ENCODE measurements around the gene NATD1.
A peak's percentile ranks its signal among the peaks of the same experiment; 100 is the strongest.
"Not testable (repeated sequence)": the region's sequence is repeated elsewhere in the genome, so short reads cannot be mapped to it uniquely, and the experiment has no call there.

Gene NATD1

DNA sequence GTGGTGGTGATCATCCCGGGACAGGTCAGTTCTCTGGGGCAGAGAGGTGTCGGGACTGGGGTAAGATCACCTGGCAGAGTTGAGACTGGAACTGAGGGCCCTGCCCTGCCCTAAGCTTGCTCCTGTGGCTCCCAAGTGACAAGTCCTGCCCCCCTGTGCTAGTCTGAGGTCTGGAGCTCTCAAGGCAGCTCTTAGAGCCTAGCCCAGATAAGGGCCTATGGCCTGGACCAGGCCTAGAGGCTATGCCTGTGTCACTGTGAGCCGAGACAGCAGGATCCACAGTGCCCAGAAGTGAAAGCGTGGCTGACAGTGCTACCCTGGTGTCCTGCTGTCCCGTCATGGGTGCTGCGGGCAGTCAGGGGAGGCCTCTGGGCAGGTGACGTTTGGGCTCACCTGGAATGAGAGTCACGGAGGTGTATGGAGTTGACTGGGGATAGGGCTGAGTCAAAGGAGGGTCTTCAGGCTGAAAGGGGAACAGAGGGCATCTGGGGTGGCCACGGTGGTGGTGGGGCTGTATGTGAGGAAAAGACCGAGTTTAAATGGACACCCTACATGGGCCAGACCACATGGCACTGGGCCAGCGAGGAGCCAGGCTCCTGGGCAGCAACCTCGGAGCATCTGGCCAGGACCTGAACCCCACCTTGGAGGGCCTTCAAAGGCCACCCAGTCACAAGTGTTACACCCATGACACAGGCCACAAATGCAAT lies 5.5 kb downstream of the NATD1 start:
- DNase-seq (ENCODE audit: low spot score): no peak

DNA sequence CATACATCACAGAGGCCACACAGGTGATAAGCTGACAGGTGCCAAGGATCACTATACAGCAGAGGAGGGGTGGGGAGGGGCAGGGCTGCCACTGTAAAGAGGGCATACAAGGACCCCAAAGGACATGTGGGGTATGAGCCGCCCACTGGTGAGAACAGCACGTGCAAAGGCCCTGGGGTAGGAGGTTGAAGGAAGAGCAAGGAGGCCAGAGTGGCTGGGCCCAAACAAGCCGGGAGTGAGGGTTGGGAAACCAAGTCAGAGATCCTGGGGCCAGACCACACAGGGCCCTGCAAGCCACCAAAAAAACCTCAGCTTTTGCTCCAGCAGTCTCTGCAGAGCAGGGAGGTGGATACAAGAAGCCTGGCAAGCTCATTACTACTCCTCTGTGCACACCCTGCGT lies 6.5 kb downstream of the NATD1 start:
- DNase-seq (ENCODE audit: low spot score) (no peak), FAIRE-seq (no peak)

More for the DNA sequence above, 5.5 kb downstream of the NATD1 start:
- FAIRE-seq: peak; percentile 20

DNA sequence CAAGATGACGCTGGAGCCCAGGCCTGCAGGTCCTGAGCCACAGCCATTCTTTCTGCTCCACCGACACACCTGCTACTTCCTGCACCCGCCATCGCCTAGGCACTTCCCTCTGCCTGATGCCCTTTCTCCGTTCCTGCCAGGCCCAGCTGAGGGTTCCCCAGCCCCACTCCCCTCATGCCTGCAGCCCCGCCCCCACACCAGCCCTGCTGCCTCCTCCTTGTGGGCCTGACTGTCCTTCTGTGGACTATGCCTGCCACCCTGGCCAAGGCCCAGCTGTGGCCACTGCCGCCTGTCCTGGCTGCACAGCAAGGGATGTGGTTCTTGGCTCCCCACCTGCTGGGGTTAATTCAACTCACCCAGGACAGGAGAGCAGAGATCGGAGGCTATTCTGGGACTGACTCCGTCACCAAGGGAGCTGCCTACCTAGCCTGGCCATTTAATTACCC lies 7.5 kb downstream of the NATD1 start:
- FAIRE-seq (no peak), DNase-seq (ENCODE audit: low spot score) (no peak)

DNA sequence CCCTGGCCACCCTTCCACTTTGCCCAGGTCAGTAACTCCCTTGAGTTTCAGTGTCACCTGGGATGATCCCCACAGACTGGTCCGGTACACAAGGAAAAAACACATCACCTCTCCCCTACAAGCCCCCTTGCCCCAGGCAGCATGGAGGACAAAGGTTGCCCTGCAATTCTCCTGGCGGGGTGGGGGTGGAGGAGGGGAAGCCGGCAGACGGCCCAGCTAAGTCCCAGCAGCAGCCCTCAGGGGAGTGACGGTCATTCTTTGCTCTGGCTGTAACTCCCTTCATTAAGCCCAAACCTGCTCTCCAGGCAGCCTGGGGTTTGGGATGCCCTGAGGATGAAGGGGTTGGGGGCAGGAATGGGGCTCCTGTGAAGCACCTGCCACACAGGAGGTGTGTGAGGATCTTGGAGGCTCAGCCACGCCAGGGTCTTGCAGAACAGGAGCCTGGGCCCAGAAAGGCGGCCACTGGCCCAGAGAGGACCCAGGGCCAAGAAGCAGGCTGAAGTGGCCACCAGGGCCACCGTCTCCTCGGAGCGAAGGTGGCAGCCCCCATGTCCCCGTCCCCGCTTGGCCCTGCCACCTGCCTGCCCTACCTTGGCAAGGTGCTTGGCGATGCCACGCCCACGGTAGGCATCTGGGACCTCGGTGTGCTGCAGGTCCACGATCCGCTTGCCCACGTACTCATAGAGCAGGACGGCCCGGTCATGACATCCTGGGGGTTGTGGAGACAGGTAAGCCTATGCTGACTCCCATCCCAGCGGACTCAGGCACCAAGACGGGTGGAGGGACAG lies 9.5 kb downstream of the NATD1 start:
- DNase-seq (ENCODE audit: low spot score) (no peak), FAIRE-seq (no peak)

DNA sequence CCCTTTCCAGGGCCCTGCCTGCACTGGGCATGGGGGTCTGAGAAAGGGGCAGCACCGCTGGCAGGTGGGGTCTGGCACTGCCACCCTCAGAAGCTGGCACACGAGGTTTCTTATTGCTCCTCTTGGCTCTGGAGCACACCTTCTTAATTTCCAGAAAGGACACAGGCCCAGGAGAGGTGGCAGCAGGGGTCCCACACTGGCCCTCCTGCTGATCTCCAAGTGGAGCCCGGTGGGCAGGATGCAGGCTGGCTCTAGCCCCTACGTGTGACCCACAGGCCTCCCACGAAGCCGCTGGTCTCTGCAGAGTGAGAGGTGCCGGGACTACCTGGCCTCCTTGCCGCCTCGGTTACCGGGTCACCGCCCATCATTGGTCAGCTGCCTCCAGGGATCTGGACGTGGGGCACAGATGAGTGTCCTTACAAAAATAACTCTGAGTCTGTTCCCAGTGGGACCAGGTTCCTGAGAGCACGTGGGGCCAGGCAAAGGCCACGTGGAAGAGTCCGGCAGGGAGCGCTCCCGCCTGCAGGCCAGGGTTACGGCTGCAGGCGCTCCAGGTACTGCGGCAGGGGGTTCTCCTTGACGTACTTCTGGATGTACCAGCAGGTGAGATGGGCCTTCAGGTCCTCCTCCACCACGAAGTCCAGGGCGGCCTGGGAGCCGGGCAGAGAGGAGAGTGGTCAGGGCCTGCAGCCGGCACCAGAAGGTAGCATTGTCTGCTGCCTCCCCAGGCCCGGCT lies 10.3 kb downstream of the NATD1 start:
- FAIRE-seq (no peak), DNase-seq (ENCODE audit: low spot score) (no peak)

DNA sequence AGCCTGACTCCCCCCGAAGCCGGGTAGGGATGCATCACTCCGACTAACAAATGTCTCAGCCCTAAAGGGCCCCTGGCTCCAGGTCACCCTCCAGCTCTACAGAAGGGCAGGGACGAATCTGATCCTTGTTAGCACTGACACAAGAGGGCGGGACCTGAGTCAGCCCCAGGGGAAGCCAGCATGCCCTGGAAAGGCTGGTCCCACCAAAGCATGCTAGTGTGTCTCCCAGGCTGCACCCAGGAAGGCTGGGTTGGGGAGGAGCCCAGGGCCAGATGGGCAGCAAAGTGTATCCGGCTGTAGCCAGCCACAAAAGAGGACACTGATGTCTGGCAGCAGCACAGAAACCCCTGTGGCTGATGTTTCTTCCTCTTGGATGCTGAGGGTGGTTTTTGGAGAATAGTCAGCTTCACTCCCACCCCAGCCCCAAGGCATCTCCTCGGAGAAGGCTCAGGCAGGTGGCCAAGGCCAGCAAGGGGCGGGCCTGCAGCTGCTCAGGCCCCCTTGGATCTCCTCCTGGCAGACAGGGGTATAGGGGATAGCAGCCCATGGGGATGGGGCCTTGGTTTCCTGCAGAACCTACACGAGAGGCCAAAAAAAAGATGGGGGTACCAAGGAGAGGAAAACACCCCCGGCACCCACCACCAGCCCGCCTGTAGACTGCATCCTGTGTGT lies 11.0 kb downstream of the NATD1 start:
- no peak for DNase-seq (ENCODE audit: low spot score)
- no peak for FAIRE-seq

DNA sequence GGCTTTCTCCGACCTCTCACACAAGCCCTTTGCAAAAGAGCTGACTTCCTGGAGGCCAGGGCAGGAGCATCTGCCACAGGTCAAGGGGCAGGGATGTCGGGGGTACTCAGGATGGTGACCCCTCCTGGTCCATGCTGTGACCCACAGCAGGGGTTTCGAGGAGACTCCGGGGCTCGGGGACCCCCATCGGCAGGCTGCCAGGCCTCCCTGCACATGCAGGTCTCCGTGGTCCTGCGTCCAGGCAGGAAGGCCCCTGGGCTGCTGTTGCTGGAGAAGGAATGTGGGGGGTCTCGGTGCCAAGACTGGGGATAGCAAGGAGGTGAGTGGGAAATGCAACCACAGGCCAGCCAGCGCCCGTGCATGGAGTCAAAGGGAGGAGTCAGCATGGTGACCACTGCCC lies 11.6 kb downstream of the NATD1 start:
- DNase-seq (ENCODE audit: low spot score): no peak
- FAIRE-seq: no peak

DNA sequence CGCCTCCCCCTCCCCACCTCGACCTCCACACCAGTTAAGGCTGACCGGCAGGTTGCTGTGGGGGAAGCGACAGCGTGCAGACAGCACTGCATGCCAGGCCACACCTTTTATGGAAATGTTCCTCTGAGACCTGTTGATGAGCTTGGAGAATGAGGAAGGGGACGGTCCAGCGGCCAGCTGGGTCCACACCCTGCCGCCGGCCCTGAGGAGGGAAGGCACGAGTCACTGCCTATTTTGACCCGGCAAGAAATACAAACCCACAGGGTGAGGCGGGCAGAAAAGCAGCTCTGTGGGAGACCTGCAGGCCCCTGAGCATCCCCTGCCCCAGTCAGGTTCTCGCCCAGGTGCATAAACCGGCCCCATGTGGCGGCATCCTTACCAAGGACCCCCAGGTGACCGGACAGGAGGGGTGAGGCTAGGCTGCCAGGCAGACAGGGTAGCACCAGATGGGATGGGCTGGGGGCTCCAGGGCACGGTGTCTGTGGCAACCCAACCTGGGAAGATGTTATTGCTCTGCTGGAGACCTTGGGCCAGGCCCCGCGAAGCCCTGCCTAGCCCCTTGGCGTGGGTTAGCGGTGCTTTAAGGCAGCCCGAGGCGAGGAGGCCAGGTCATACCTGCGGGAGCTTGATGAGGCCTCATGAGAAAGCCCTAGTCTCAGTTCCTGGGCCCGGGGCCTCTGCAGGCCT lies 12.7 kb downstream of the NATD1 start:
- FAIRE-seq (no peak), DNase-seq (ENCODE audit: low spot score) (no peak)

DNA sequence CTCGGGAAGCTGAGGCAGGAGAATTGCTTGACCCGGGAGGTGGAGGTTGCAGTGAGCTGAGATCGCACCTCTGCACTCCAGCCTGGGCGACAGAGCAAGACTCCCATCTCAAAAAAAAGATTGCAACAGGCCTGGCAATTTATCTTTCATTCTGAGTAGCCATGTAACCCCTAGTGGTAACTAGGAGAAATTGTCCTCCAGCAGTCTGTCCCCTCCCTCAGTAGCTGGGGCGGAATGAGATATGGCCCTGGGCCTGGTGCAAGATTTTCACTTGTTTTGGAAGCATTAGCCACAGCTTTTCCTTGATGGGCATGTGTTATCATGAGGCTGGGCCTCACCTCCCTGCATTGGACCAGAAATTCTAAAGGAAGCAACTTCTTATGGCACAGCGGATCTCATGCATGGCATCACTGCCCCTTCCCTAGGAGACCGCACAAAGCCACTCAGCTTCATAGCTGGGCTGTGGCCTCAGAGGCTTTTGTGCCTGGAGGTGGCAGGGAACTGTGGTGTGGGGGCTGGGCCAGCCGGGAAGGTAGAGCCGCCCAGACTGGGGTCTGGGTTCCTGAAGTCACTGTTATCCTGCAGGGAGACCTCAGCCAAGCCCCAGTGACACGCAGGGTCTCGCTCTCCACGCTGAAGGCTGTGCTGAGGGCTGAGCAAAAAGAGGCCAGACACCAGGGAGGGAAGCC lies 13.4 kb downstream of the NATD1 start:
- DNase-seq (ENCODE audit: low spot score) (peak; percentile 43), FAIRE-seq (no peak)

DNA sequence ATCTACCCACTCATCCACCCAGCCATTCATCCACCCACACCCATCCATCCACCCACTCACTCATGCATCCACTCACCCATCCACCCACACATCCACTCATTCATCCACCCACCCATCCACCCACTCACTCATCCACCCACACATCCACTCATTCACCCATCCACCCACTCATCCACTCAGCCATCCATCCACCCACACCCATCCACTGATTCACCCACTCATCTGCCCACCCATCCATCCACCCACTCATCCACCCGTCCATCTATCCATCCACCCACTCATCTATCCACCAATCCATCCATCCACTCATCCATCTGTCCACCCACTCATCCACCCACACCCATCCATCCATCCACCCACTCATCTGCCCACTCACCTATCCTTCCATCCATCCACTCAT lies 17.3 kb downstream of the NATD1 start:
- DNase-seq (ENCODE audit: low spot score) (no peak), FAIRE-seq (no peak)

DNA sequence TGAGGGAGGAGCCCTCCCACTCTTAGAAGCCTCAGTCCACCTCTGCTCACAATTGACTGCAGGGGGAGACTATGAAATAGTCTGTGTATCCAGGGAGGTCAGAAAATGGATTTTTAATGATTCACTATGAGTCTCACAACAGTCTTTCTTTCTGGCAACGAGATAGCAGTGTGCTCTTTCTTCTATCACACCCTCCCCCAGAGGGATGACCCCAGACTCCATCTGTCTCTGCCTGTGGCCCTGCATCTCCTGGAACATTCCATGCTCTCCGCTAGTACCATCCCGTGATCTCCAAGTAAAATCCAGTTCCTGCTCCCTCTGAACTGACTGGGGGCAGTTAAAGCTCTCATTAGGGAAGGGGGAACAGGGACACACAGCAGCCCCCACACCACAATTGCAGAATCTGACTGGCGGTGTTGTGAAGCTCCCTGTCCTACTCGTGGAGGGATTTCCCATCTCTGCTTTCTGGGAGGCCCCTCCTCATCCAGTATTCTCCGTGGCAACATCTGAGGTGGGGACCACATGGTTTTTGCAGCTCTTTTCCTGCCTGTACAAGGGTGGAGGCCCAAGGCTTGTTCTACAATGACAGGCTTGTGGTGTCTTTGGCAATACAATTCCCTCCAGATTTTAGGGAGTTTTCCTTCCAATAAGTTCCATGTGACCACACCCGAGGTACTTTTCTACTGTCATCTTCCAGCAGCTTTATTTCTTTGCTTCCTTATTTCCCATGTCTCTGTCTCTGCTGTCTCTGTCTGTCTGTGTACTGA lies 19.4 kb downstream of the NATD1 start:
- no peak for FAIRE-seq

DNA sequence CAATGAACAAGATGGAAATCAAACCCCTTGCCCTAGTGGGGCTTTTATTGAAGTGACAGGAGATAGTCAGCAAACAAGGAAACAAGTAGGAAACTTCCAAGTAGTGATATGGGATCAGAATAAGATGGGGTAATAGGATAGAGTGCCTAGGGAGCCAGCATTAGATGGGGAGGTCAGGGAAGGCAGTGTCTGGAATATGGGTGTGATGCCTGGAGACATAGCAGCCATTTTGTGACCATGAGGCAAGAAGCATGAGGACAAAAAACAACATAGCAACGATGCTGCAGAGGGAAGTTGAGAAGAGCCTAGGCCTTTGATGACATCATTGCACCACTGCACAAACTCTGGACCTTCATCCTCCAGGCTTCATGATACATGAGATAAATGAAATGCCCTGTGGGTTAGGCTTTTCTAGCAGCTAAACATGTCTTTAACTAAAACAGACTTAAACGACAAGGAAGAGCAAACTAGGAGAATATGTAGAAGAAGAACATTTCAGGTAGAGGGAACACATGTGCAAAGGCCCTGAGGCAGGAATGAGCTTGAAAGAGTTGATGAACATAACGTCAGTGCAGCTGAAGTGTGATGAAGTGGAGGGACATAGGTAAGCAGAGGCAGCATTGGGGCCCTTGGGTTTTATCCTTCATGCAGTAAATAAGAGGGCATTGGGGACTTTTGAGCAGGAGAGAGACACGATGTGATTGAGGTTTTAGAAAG lies 21.0 kb downstream of the NATD1 start:
- FAIRE-seq (no peak), DNase-seq (ENCODE audit: low spot score) (no peak)

More for the DNA sequence above, 19.4 kb downstream of the NATD1 start:
- DNase-seq (ENCODE audit: low spot score): no peak

DNA sequence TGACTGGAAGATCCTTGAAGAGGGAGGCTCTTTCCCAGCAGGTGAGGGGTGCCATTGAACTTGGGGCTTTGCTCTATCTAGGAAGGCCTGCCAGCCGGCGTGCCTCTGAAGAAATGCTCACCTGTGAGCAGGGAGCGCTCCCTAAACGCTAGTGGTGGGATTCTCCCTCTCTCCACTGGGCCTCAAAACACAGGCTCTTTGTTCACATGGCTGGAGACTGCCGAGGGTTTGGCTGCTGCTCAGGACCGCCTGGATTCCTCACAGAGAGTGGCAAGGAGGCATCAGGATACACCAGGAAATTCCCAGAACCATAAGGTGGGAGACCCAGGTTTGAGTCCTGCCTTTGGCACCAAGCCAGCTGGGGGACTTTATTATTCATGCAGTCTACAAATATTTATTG lies 21.7 kb downstream of the NATD1 start:
- no peak for DNase-seq (ENCODE audit: low spot score)
- no peak for FAIRE-seq

DNA sequence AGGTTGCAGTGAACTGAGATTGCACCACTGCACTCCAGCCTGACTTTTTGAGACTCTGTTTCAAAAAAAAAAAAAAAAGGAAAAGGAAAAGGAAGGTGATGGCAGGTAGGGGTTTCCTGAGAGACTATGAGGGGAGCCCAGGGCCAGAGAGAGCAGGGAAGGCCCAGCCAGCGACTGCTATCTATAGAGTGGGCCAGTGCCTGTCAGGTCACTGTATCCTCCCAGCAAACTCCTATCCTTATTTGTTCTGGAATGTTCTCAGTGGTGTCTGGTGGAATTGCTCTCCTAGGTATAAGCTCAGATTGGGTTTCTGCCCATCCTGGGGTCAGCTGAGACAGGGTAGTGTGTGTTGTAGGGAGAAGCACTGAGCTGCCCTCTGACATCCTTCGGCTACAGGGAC lies 24.4 kb downstream of the NATD1 start:
- FAIRE-seq (no peak), DNase-seq (ENCODE audit: low spot score) (no peak)

DNA sequence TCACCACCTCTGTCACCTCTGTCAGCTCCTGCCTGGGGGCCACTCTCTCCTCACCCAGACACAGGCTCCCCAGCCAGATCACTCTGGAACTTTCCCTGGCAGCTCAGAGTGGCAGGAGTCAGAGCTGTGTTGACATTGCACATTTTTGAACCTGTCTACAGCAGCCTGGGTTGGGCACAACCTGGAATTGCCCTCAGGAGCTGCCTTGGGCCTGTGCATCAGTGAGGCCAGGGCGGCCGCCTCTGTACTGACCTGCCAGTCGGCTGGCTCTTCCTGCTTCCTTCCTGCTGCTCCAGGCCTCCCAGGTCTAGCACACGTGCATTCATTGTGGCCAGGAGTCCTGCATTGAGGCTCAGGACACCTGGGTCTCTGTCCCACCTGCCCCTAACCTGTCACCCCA lies 25.1 kb downstream of the NATD1 start:
- DNase-seq (ENCODE audit: low spot score) (no peak), FAIRE-seq (no peak)

DNA sequence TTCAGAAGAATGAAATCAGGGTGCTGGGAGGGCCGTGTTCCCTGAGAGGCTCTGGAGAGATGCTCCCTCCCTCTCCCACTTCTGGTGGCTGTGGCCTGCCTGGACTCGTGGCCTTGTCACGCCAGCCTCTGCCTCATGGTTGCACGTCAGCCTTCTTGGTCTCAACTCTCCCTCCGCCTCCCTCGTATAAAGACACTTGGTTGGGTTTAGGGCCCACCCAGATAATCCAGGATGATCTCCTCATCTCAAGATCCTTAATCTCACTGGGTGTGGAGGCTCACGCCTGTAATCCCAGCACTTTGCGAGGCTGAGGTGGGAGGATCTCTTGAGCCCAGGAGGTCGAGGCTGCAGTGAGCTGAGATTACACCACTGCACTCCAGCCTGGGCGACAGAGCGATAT lies 25.9 kb downstream of the NATD1 start:
- not testable (repeated sequence) for DNase-seq (ENCODE audit: low spot score); FAIRE-seq

DNA sequence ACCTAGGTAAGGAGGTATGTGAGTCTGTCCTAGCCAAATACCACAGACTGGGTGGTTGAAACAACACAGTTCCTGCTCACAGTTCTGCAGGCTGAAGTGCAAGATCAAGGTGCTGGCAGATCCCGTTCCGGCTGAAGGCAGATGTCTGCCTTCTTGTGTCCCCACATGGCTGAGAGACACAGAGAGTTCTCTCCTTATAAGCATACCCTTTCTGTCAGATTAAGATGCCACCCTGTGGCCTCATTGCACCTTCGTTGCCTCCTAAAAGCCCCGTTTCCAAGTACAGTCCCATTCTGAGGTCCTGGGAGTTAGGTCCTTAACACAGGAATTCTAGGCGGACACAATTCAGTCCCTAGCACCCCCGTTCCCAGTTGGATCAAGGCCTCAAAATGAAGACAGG lies 30.1 kb downstream of the NATD1 start:
- DNase-seq (ENCODE audit: low spot score) (no peak), FAIRE-seq (no peak)

DNA sequence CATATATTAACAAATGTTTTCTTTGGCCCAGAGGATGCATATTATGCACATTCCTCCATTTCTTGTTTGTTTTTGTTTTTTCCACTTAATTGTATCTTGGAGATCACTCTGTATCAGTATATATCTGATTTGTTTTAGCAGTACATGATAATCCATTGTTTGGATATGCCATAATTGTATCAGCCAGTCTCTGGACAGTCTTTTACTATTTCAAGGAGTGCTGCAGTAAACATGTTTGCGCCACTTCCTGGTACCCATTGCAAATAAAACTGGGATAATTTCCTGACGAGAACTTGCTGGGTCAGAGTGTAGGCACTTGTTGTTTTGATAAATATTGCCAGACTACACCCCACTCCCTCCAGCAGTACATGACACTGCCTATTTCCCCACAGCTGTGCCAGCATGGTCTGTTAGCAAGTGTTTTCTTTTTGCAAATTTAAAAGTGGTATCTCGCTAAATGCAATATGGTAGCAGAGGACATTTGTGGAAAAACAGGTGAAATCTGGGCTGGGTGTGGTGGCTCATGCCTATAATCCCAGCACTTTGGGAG lies 34.3 kb downstream of the NATD1 start:
- DNase-seq (ENCODE audit: low spot score) (no peak), FAIRE-seq (no peak)

DNA sequence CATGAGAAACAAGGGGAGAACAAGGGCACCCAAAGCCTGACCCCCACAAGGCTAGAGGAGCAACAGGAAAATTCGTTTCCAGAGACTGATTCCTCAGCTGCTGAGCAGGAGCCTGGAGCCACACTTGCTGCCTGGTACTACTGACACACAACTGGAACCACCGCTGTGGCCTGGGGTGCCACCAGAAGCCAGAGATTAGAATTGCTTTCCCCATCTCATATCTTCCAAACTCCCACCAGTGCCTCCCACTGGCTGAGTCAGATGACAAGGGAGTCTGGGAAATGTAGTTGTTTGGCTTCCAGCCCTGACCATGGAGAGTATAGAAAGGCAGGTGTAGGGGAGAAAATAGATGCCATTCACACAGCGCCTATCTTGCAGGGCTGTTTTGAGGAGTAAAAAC lies 35.1 kb downstream of the NATD1 start:
- DNase-seq (ENCODE audit: low spot score): no peak
- no peak for FAIRE-seq
